ENCODE data around the gene ANKRD11. TPM values are rescaled to one million over a fixed set of nuclear protein-coding genes. Genes with fewer than 3 reads are reported as not detected.

The ANKRD11 gene
- polyA plus RNA-seq, 1 donor (not counting 4 experiments of a cell fraction or from before 2014, with no cell fraction given): 30.1 TPM

- H2AFZ ChIP-seq (ENCODE audit: control insufficient read depth, low read length): no peak overlapping the region
- peaks cover 12% of the 10 kb centered on the region for H3K9me1 ChIP-seq (ENCODE audit: control insufficient read depth, extremely low read depth, insufficient read depth, low read length)
- H3K27me3 ChIP-seq (ENCODE audit: control insufficient read depth, extremely low read depth, insufficient read depth, low read length): no peaks in the 10 kb centered on the region
- peak overlapping the region; percentile 70 for H3K9ac ChIP-seq (ENCODE audit: control insufficient read depth, extremely low read depth, insufficient read depth, low read length)
- peaks cover 67% of the 10 kb centered on the region for H4K20me1 ChIP-seq (ENCODE audit: control insufficient read depth, extremely low read depth, insufficient read depth, low read length)
- dilution Hi-C loops (cut with MboI; ENCODE audit: extremely low pct_ligation_motif_present, low sequenced_read_pairs): no loop called here
- peaks cover 94% of the 10 kb centered on the region for H3K79me2 ChIP-seq (ENCODE audit: control insufficient read depth, insufficient read depth, low read length)
- H3K36me3 ChIP-seq (ENCODE audit: control insufficient read depth in 2 of 2, extremely low read depth in 1 of 2, insufficient read depth in 2 of 2, low read length in 2 of 2): peaks cover 0 to 12% of the 10 kb centered on the region in 2 experiments
- peak overlapping the region in 2 of 3 experiments; percentile 24 to 58 for H3K4me3 ChIP-seq (ENCODE audit: control insufficient read depth in 2 of 3, extremely low read depth in 1 of 3, insufficient read depth in 2 of 3, low read depth in 1 of 3, low read length in 3 of 3)
- TF ChIP-seq CTCF (optimal IDR thresholded peaks at IDR 0.05 in 1 of 3, IDR thresholded peaks at IDR 0.05 in 1 of 3, conservative IDR thresholded peaks at IDR 0.05 in 1 of 3; ENCODE audit: extremely low read depth in 1 of 3, insufficient read depth in 2 of 3, low read length in 3 of 3) (peak in 2 of 3 experiments; percentile 39 to 53), EZH2 (IDR thresholded peaks at IDR 0.05; ENCODE audit: low read length) (no peak)
- peak overlapping the region; percentile 91 for H3K4me2 ChIP-seq (ENCODE audit: control insufficient read depth, extremely low read depth, insufficient read depth, low read depth, low read length)
- H3K9me3 ChIP-seq (ENCODE audit: control insufficient read depth, low read depth, low read length): no peaks in the 10 kb centered on the region
- DNase-seq (ENCODE audit: low read depth, low spot score) (peak; percentile 88), FAIRE-seq (peak; percentile 20)
- peak overlapping the region; percentile 93 for H3K27ac ChIP-seq (ENCODE audit: control insufficient read depth, insufficient read depth, low read length)
- peaks cover 52% of the 10 kb centered on the region for H3K4me1 ChIP-seq (ENCODE audit: control insufficient read depth, extremely low read depth, insufficient read depth, low read length)
Observed at GRCh38 chr16:89442990-89443726, 47.2 kb downstream of the ANKRD11 start.

GRCh38 chr16:89442588-89442987 is 47.8 kb downstream of the ANKRD11 start:
- Histone ChIP-seq H3K9ac (ENCODE audit: control insufficient read depth, extremely low read depth, insufficient read depth, low read length) (peak overlapping the region; percentile 70), H2AFZ (ENCODE audit: control insufficient read depth, low read length) (no peak overlapping the region), H4K20me1 (ENCODE audit: control insufficient read depth, extremely low read depth, insufficient read depth, low read length) (peaks cover 72% of the 10 kb centered on the region), H3K9me1 (ENCODE audit: control insufficient read depth, extremely low read depth, insufficient read depth, low read length) (peaks cover 12% of the 10 kb centered on the region), H3K36me3 (ENCODE audit: control insufficient read depth in 2 of 2, extremely low read depth in 1 of 2, insufficient read depth in 2 of 2, low read length in 2 of 2) (peaks cover 0 to 12% of the 10 kb centered on the region in 2 experiments), H3K4me3 (ENCODE audit: control insufficient read depth in 2 of 3, extremely low read depth in 1 of 3, insufficient read depth in 2 of 3, low read depth in 1 of 3, low read length in 3 of 3) (peak overlapping the region in 2 of 3 experiments; percentile 24 to 58), H3K27ac (ENCODE audit: control insufficient read depth, insufficient read depth, low read length) (peak overlapping the region; percentile 93), H3K4me2 (ENCODE audit: control insufficient read depth, extremely low read depth, insufficient read depth, low read depth, low read length) (peak overlapping the region; percentile 91), H3K4me1 (ENCODE audit: control insufficient read depth, extremely low read depth, insufficient read depth, low read length) (peaks cover 52% of the 10 kb centered on the region), H3K79me2 (ENCODE audit: control insufficient read depth, insufficient read depth, low read length) (peaks cover 94% of the 10 kb centered on the region), H3K9me3 (ENCODE audit: control insufficient read depth, low read depth, low read length) (no peaks in the 10 kb centered on the region), H3K27me3 (ENCODE audit: control insufficient read depth, extremely low read depth, insufficient read depth, low read length) (no peaks in the 10 kb centered on the region)
- DNase-seq (ENCODE audit: low read depth, low spot score) (no peak), FAIRE-seq (no peak)
- TF ChIP-seq CTCF (optimal IDR thresholded peaks at IDR 0.05 in 1 of 3, IDR thresholded peaks at IDR 0.05 in 1 of 3, conservative IDR thresholded peaks at IDR 0.05 in 1 of 3; ENCODE audit: extremely low read depth in 1 of 3, insufficient read depth in 2 of 3, low read length in 3 of 3) (no peak), EZH2 (IDR thresholded peaks at IDR 0.05; ENCODE audit: low read length) (no peak)
- dilution Hi-C loops (cut with MboI; ENCODE audit: extremely low pct_ligation_motif_present, low sequenced_read_pairs): no loop called here
